GM10847 (cell line): Measurements from ENCODE around the gene NAV3.

Source experiments
- POLR2A ChIP-seq: IDR thresholded peaks from 2 replicates; pipeline ENCODE4 v1.6.1; 2011; ENCODE audit not compliant: insufficient read length; ENCODE audit errors: extremely low read depth

NAV3 gene

GRCh38 chr12:78220811-78221210 lies 390.1 kb downstream of the NAV3 start:
- TF ChIP-seq POLR2A, result no peak

- no peak for TF ChIP-seq POLR2A
These were observed 393.5 kb downstream of the NAV3 start for GRCh38 chr12:78224154-78224553.

GRCh38 chr12:78226763-78227162 lies 396.1 kb downstream of the NAV3 start:
- no peak for TF ChIP-seq POLR2A

GRCh38 chr12:78229591-78230101 lies 399.0 kb downstream of the NAV3 start:
- TF ChIP-seq POLR2A, result no peak

- no peak for TF ChIP-seq POLR2A
These were observed 402.1 kb downstream of the NAV3 start for GRCh38 chr12:78232756-78233155.

- TF ChIP-seq POLR2A, result no peak
These were observed 405.6 kb downstream of the NAV3 start for GRCh38 chr12:78236264-78236663.

GRCh38 chr12:78239544-78239943 lies 408.9 kb downstream of the NAV3 start:
- no peak for TF ChIP-seq POLR2A

GRCh38 chr12:78240827-78241226 lies 410.1 kb downstream of the NAV3 start:
- TF ChIP-seq POLR2A, result no peak

- no peak for TF ChIP-seq POLR2A
These were observed 410.8 kb downstream of the NAV3 start for GRCh38 chr12:78241446-78241845.

- no peak for TF ChIP-seq POLR2A
These were observed 414.3 kb downstream of the NAV3 start for GRCh38 chr12:78244916-78245507.

- TF ChIP-seq POLR2A, result no peak
These were observed 417.6 kb downstream of the NAV3 start for GRCh38 chr12:78248321-78248720.

GRCh38 chr12:78249578-78249977 lies 418.9 kb downstream of the NAV3 start:
- TF ChIP-seq POLR2A, result no peak

- TF ChIP-seq POLR2A, result no peak
These were observed 430.3 kb downstream of the NAV3 start for GRCh38 chr12:78260976-78261375.

- no peak for TF ChIP-seq POLR2A
These were observed 431.2 kb downstream of the NAV3 start for GRCh38 chr12:78261901-78262300.
